22Rv1 (cell line): Measurements from ENCODE around the gene CMIP.

ENCODE experiments used
- CTCF ChIP-seq: fragments of 450-650 bp; IDR thresholded peaks from 2 replicates; pipeline ENCODE4 v1.5.1; 2017; ENCODE audit warnings: mild to moderate bottlenecking
- ZFX ChIP-seq: fragments of 450-650 bp; IDR thresholded peaks from 2 replicates; pipeline ENCODE4 v1.6.1; 2017; ENCODE audit warnings: antibody characterized with exemption, borderline replicate concordance

DNA sequence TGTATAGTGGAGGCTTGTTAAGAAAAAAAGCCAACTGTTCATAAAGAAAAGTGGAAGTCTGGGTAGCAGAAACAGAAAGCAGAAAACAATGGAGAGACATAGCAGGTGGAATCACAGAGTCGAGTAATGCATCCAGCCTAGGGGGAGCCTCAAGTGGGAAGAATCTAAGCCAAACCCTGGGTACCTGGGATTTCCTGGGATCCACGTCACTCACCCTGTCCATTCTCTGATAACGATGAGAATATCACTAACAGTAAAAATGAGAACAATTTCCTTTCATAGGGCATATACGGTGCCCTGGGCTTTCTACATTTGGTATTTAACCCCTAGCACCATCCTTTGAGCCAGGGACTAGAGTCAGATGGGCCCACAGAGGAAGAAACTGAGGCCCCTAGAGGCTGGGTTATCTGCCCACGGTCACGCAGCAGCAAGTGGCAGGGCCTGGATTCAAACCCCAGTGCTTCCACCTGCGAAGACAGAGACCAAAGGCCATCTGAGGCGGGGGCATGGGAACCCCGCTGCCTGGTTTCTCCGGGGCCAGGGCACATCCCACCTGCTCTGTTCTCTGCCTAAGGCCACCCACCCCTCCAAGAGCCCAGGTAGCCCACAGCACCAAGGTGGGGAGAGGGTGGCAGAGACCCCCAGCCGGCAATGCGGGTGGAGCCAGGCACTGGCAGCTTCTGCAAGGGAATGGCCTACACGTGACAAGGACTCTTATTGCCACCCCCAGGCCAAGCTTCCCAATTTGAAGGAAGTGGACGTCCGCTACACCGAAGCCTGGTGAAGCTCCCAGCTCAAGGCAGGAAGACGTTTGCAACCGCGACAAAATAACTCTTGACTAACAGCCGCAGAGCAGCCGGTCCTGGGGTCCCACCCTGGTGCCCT lies 264.6 kb downstream of the CMIP start:
- TF ChIP-seq CTCF (no peak), ZFX (no peak)
